Glutamatergic neuron (in vitro differentiated cells): Measurements from ENCODE around the gene C8G. TPM values are rescaled to one million over a fixed set of nuclear protein-coding genes. Genes with fewer than 3 reads are reported as not detected.

ENCODE experiments used
- DNase-seq: peaks from one replicate; pipeline ENCODE4 v3.0.0; 2022
- H3K27ac Mint-ChIP-seq: one replicate; pipeline ENCODE4 v1.8.0; 2020; ENCODE audit warnings: mild to moderate bottlenecking, mixed read lengths, inconsistent platforms; ENCODE audit not compliant: unreplicated experiment
- H3K27me3 Mint-ChIP-seq: one replicate; pipeline ENCODE4 v1.8.0; 2020; ENCODE audit warnings: mild to moderate bottlenecking, moderate library complexity, mixed read lengths, inconsistent platforms; ENCODE audit not compliant: unreplicated experiment
- H3K36me3 Mint-ChIP-seq: one replicate; pipeline ENCODE4 v1.8.0; 2020; ENCODE audit warnings: mild to moderate bottlenecking, mixed read lengths, inconsistent platforms; ENCODE audit not compliant: unreplicated experiment
- H3K4me1 Mint-ChIP-seq: one replicate; pipeline ENCODE4 v1.8.0; 2020; ENCODE audit warnings: mild to moderate bottlenecking, low read depth, mixed read lengths, inconsistent platforms; ENCODE audit not compliant: unreplicated experiment
- H3K4me3 Mint-ChIP-seq: one replicate; pipeline ENCODE4 v1.8.0; 2020; ENCODE audit warnings: mild to moderate bottlenecking, mixed read lengths, inconsistent platforms; ENCODE audit not compliant: unreplicated experiment
- H3K9me3 Mint-ChIP-seq: one replicate; pipeline ENCODE4 v1.8.0; 2020; ENCODE audit warnings: mild to moderate bottlenecking, moderate library complexity, mixed read lengths, inconsistent platforms; ENCODE audit not compliant: unreplicated experiment
- CTCF ChIP-seq: fragments of 200-600 bp; sonication (generic); IDR thresholded peaks from one replicate; pipeline ENCODE4 v1.5.0; 2021; ENCODE audit not compliant: partially characterized antibody, unreplicated experiment
- total RNA-seq: library from RNA; stranded (reverse); fragmentation: NEBNext Ultra II Directional; extraction: Animal tissue kit (Norgen Biotek cat#: 25700); gene quantifications from one replicate; pipeline ENCODE4 v1.2.1, GENCODE V29; 2021; ENCODE audit not compliant: unreplicated experiment

C8G gene
- total RNA-seq, 1 donor from 2014 or later, result 14.5 TPM

GRCh38 chr9:136957901-136958300, 12.9 kb downstream of the C8G start:
- H3K27ac Mint-ChIP-seq, result no peak overlapping the region
- DNase-seq, result no peak
- no peak overlapping the region for H3K4me3 Mint-ChIP-seq
- H3K36me3 Mint-ChIP-seq, result no peaks in the 10 kb centered on the region
- TF ChIP-seq CTCF, result no peak
- H3K9me3 Mint-ChIP-seq, result peaks cover 12% of the 10 kb centered on the region
- peaks cover 3% of the 10 kb centered on the region for H3K4me1 Mint-ChIP-seq
- peaks cover 6% of the 10 kb centered on the region for H3K27me3 Mint-ChIP-seq

DNA sequence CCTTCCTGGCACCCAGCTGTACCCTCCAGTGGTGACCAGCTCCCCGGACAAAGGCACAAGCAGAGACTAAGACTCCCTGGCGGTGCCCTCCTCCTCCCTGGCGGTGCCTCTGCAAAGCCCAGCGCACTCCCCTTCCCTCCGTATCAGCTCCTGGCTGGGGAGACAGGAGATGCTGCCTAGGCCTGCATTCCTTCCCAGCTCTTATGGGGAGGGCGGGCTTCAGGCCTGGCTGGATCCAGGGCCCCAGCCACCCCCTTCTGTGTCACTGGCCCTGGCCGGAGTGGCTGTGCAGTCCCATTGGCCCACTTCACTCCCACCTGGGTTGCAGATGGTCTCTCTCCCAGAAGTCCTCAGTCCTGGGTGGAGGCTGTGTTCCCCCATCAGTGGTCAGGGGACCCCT, 13.4 kb downstream of the C8G start:
- H3K9me3 Mint-ChIP-seq, result peaks cover 12% of the 10 kb centered on the region
- no peak overlapping the region for H3K27ac Mint-ChIP-seq
- peaks cover 6% of the 10 kb centered on the region for H3K4me1 Mint-ChIP-seq
- no peak overlapping the region for H3K4me3 Mint-ChIP-seq
- TF ChIP-seq CTCF, result no peak
- no peaks in the 10 kb centered on the region for H3K36me3 Mint-ChIP-seq
- peaks cover 8% of the 10 kb centered on the region for H3K27me3 Mint-ChIP-seq
- no peak for DNase-seq

DNA sequence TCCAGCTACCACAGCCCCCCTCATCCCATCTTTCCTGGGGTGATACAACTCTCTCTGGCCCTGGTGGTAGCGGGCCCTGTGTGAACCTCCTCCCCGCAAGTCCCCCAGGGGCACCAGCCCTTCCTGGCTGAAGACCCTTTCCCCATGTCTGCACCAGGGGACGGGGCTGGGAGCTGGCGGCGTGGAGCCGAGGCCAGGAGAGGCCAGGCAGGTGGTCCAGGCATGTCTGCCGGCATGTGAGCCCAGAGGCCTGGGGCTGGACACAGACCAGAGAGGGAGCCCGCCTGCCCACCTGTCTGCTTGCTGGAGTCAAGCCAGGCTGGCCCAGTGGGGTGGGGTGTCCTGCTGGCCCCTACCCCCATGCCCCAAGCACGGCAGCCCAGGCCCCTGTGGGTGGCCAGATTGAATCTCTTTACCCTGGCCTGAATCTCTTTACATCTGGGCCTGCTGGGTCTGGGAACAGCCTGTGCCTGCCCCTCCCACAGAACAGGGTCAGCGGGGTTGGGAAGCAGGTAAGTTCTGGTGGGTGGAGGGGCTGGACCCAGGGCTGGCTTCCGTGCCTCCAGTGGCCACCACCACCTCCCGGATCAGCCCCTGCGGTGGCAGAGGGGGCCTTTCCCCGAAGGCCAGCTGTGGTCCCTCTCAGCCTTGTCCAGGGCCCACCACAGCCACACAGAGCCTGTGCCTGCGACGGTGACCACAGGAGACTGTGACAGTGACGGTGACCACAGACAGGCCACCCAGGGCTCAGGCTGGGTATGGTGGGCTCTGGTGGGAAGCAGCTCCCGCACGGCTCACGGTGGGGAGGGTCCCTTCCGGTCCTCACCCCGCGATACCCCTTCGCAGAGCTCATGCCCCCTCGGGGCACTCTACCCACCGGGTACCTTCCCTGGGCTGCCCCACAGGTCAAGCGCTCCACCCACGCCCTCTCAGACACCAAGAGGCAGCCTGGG, 14.1 kb downstream of the C8G start:
- TF ChIP-seq CTCF, result no peak
- Mint-ChIP-seq H3K4me3 (no peak overlapping the region), H3K36me3 (no peaks in the 10 kb centered on the region), H3K4me1 (peaks cover 6% of the 10 kb centered on the region), H3K27me3 (peaks cover 8% of the 10 kb centered on the region), H3K9me3 (peaks cover 12% of the 10 kb centered on the region), H3K27ac (no peak overlapping the region)
- no peak for DNase-seq

DNA sequence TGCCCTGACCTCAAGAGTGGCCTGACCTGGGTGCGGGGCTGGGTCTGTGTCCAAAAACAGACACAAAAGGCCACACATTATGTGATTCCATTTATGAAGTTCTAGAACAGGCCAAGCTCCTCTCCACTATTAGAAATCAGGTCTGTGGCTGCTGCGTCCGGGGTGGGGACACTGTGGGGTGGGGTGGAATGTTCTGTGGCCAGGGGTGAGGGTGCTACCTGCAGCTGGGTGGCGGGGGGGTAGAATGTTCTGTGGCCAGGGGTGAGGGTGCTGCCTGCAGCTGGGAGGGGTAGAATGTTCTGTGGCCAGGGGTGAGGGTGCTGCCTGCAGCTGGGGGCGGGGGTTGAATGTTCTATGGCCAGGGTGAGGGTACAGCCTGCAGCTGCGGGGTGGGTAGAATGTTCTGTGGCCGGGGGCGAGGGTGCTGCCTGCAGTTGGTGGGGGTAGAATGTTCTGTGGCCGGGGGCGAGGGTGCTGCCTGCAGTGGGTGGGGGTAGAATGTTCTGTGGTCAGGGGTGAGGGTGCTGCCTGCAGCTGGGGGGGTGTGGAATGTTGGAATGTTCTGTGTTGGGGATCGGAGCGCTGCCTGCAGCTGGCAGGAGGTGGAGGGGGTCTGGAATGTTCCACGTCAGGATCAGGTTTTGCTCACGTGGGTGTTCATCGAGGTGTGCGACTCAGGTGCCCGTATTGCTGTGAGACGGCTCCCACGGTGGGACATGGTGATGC, 15.3 kb downstream of the C8G start:
- peaks cover 7% of the 10 kb centered on the region for H3K4me1 Mint-ChIP-seq
- DNase-seq, result no peak
- no peak overlapping the region for H3K4me3 Mint-ChIP-seq
- no peaks in the 10 kb centered on the region for H3K36me3 Mint-ChIP-seq
- H3K9me3 Mint-ChIP-seq, result peaks cover 10% of the 10 kb centered on the region
- TF ChIP-seq CTCF, result no peak
- peaks cover 6% of the 10 kb centered on the region for H3K27me3 Mint-ChIP-seq
- H3K27ac Mint-ChIP-seq, result no peak overlapping the region

DNA sequence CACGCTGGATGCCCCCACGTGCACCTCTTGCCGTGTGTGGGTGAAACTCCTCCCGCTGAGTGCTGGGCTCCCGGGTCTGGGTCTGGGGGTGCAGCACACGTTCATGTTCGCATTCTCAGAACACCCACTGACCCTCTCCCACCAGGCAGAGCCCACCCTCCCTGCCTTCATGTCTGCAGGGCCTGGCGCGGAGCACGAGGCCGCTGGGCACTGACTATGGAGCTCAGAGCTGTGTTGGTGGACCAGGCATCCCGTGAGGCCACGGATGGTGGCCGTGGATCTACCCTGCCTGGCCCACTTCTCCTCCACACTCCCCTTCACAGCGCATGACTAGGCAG, 15.9 kb downstream of the C8G start:
- DNase-seq, result no peak
- no peaks in the 10 kb centered on the region for H3K36me3 Mint-ChIP-seq
- TF ChIP-seq CTCF, result no peak
- peaks cover 7% of the 10 kb centered on the region for H3K4me1 Mint-ChIP-seq
- peaks cover 10% of the 10 kb centered on the region for H3K9me3 Mint-ChIP-seq
- no peak overlapping the region for H3K4me3 Mint-ChIP-seq
- peaks cover 6% of the 10 kb centered on the region for H3K27me3 Mint-ChIP-seq
- no peak overlapping the region for H3K27ac Mint-ChIP-seq
